Esophagus squamous epithelium (tissue), 4 donors: ENCODE measurements around the gene PCDH9.

ENCODE experiments used
- POLR2A ChIP-seq, 4 donors: fragments of 450-650 bp; IDR thresholded peaks; one replicate each; pipeline ENCODE4 v1.6.1; 2017; ENCODE audit warnings: antibody characterized with exemption in 4 of 4, mild to moderate bottlenecking in 4 of 4, moderate library complexity in 3 of 4
- TF ChIP-seq, protein P1 (sequence below), 6 experiments: fragments of 450-650 bp in 4 of 6; fragments of 200-600 bp in 2 of 6; sonication (generic) in 2 of 6; IDR thresholded peaks; one replicate each; pipeline ENCODE4 v1.5.1; 2016 to 2019; ENCODE audit warnings: antibody characterized with exemption in 6 of 6, mild to moderate bottlenecking in 4 of 6, moderate library complexity in 4 of 6

DNA sequence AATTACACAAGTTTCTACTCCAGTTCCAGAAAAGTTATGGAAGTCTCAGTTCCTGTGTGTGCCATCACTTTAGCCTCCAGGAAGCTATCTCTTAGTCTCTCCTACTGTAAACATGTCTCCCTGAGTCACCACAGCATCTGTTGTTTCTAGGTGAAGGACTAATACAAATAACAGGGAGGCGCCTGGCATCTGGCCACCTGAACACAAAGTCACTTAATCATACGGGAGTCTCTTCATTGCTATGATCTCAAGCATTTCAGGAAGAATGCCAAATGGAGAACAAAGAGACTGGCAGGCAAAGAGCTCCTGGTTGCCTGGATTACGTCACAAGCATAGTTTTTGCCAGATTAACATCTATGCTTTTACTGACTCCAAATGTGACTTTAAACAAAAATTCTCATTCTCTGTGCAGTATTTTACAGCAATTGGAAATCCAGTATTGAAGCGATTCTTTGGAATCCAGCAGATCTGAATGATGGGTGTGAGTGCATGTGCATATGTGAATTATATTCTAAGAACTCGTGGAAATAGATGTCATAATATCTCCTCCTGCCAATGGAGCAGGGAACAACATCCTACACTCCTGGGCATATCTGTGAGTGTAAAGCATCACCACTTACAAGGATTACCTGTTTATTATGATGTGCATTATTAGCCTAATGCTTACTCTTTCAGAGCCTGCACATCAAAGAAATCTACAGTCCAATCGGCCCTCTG lies 572.8 kb downstream of the PCDH9 start:
- TF ChIP-seq, protein P1, sequence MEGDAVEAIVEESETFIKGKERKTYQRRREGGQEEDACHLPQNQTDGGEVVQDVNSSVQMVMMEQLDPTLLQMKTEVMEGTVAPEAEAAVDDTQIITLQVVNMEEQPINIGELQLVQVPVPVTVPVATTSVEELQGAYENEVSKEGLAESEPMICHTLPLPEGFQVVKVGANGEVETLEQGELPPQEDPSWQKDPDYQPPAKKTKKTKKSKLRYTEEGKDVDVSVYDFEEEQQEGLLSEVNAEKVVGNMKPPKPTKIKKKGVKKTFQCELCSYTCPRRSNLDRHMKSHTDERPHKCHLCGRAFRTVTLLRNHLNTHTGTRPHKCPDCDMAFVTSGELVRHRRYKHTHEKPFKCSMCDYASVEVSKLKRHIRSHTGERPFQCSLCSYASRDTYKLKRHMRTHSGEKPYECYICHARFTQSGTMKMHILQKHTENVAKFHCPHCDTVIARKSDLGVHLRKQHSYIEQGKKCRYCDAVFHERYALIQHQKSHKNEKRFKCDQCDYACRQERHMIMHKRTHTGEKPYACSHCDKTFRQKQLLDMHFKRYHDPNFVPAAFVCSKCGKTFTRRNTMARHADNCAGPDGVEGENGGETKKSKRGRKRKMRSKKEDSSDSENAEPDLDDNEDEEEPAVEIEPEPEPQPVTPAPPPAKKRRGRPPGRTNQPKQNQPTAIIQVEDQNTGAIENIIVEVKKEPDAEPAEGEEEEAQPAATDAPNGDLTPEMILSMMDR (IDR thresholded peaks at IDR 0.05), result no peak
- TF ChIP-seq POLR2A (IDR thresholded peaks at IDR 0.05), result no peak
